ENCODE results near the gene SUPT20H. TPM values are rescaled to one million over a fixed set of nuclear protein-coding genes. Genes with fewer than 3 reads are reported as not detected.

Gene SUPT20H
- total RNA-seq, 1 experiment from 2014 or later, result 77.5 TPM

- H3K4me1 Mint-ChIP-seq (ENCODE audit: low read depth, unreplicated experiment), result no peaks in the 10 kb centered on the region
- H3K9me3 ChIP-seq, result no peaks in the 10 kb centered on the region
- no TSS peak for BruUV-seq (replicated peaks)
- H3K9me3 Mint-ChIP-seq (ENCODE audit: unreplicated experiment), result no peaks in the 10 kb centered on the region
- no peak overlapping the region for H3K27ac Mint-ChIP-seq (ENCODE audit: unreplicated experiment)
- H3K36me3 Mint-ChIP-seq (ENCODE audit: insufficient read depth, unreplicated experiment), result no peaks in the 10 kb centered on the region
- TF ChIP-seq CTCF (IDR thresholded peaks at IDR 0.05; ENCODE audit: insufficient read depth in 1 of 2, low read depth in 1 of 2, low read length in 1 of 2, severe bottlenecking in 1 of 2, unreplicated experiment in 1 of 2), result no peak
- no peak overlapping the region for H3K4me3 Mint-ChIP-seq (ENCODE audit: unreplicated experiment)
- no peak overlapping the region for H3K4me3 ChIP-seq (ENCODE audit: low read depth, low read length)
- H3K27me3 Mint-ChIP-seq (ENCODE audit: insufficient read depth, unreplicated experiment), result peaks cover 17% of the 10 kb centered on the region
- ChIA-PET POLR2A (no interaction called here), CTCF (interaction anchor here (0.6 kb wide), 1 partner anchor 17 kb away, joined by 3 read pairs; no protein-coding TSS in a partner anchor)
- H3K36me3 ChIP-seq (ENCODE audit: control insufficient read depth, insufficient read depth, low read length), result no peaks in the 10 kb centered on the region
- H3K4me1 ChIP-seq, result no peaks in the 10 kb centered on the region
- no peaks in the 10 kb centered on the region; the same call in none of the 2 replicates for H3K27me3 ChIP-seq (replicated peaks; ENCODE audit: control insufficient read depth, insufficient read depth, low read length)
- intact Hi-C loops (cut with micrococcal nuclease; ENCODE audit: unreplicated experiment), result loop anchor here (10.0 kb wide), 1 partner anchor 337 kb away; no protein-coding TSS in a partner anchor
- no peak for DNase-seq
These were observed 48.4 kb upstream of the SUPT20H start for GRCh38 chr13:37107868-37108267.

- no peak overlapping the region for H3K27ac Mint-ChIP-seq (ENCODE audit: unreplicated experiment)
- no peak overlapping the region for H3K4me3 Mint-ChIP-seq (ENCODE audit: unreplicated experiment)
- ChIA-PET CTCF (interaction anchor here (0.6 kb wide), 1 partner anchor 17 kb away, joined by 3 read pairs; no protein-coding TSS in a partner anchor), POLR2A (no interaction called here)
- no peak for TF ChIP-seq CTCF (IDR thresholded peaks at IDR 0.05; ENCODE audit: insufficient read depth in 1 of 2, low read depth in 1 of 2, low read length in 1 of 2, severe bottlenecking in 1 of 2, unreplicated experiment in 1 of 2)
- Histone ChIP-seq H3K4me1 (no peaks in the 10 kb centered on the region), H3K4me3 (ENCODE audit: low read depth, low read length) (no peak overlapping the region), H3K9me3 (no peaks in the 10 kb centered on the region), H3K27me3 (replicated peaks; ENCODE audit: control insufficient read depth, insufficient read depth, low read length) (no peaks in the 10 kb centered on the region; the same call in none of the 2 replicates), H3K36me3 (ENCODE audit: control insufficient read depth, insufficient read depth, low read length) (no peaks in the 10 kb centered on the region)
- H3K36me3 Mint-ChIP-seq (ENCODE audit: insufficient read depth, unreplicated experiment), result no peaks in the 10 kb centered on the region
- H3K27me3 Mint-ChIP-seq (ENCODE audit: insufficient read depth, unreplicated experiment), result peaks cover 19% of the 10 kb centered on the region
- no peak for DNase-seq
- H3K4me1 Mint-ChIP-seq (ENCODE audit: low read depth, unreplicated experiment), result no peaks in the 10 kb centered on the region
- no peaks in the 10 kb centered on the region for H3K9me3 Mint-ChIP-seq (ENCODE audit: unreplicated experiment)
- intact Hi-C loops (cut with micrococcal nuclease; ENCODE audit: unreplicated experiment), result loop anchor here (10.0 kb wide), 1 partner anchor 337 kb away; no protein-coding TSS in a partner anchor
- no TSS peak for BruUV-seq (replicated peaks)
These were observed 48.0 kb upstream of the SUPT20H start for GRCh38 chr13:37107456-37107855.

DNA sequence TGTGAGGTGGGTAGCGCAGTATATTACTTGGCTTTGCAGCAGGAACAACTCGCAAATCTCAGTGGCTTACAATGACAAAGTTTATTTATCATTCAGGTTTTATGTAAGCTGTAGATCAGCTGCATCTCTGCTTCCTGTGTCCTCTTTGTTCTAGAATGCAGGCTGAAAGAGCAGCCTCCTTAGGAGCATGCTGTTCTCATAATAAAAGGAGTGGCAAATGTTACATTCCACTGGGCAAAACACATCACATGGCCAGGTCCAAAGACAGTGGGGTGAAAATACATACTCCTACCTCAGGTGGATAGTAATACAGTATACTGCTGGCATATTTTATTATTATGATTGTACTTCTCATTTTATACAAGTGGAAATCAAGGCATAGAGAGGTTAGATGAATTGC, 47.2 kb upstream of the SUPT20H start:
- Mint-ChIP-seq H3K36me3 (ENCODE audit: insufficient read depth, unreplicated experiment) (no peaks in the 10 kb centered on the region), H3K27ac (ENCODE audit: unreplicated experiment) (no peak overlapping the region), H3K9me3 (ENCODE audit: unreplicated experiment) (no peaks in the 10 kb centered on the region), H3K27me3 (ENCODE audit: insufficient read depth, unreplicated experiment) (peaks cover 19% of the 10 kb centered on the region), H3K4me1 (ENCODE audit: low read depth, unreplicated experiment) (no peaks in the 10 kb centered on the region), H3K4me3 (ENCODE audit: unreplicated experiment) (no peak overlapping the region)
- no peaks in the 10 kb centered on the region for H3K4me1 ChIP-seq
- H3K36me3 ChIP-seq (ENCODE audit: control insufficient read depth, insufficient read depth, low read length), result no peaks in the 10 kb centered on the region
- no peaks in the 10 kb centered on the region for H3K9me3 ChIP-seq
- no peak for DNase-seq
- no TSS peak for BruUV-seq (replicated peaks)
- no peaks in the 10 kb centered on the region; the same call in none of the 2 replicates for H3K27me3 ChIP-seq (replicated peaks; ENCODE audit: control insufficient read depth, insufficient read depth, low read length)
- intact Hi-C loops (cut with micrococcal nuclease; ENCODE audit: unreplicated experiment), result loop anchor here (10.0 kb wide), 1 partner anchor 338 kb away; no protein-coding TSS in a partner anchor
- no peak overlapping the region for H3K4me3 ChIP-seq (ENCODE audit: low read depth, low read length)
- no peak for TF ChIP-seq CTCF (IDR thresholded peaks at IDR 0.05; ENCODE audit: insufficient read depth in 1 of 2, low read depth in 1 of 2, low read length in 1 of 2, severe bottlenecking in 1 of 2, unreplicated experiment in 1 of 2)
- ChIA-PET CTCF (no interaction called here), POLR2A (no interaction called here)

Data from Caco-2 (cell line).